Gastroesophageal sphincter (tissue), 4 donors: Measurements from ENCODE around the gene HINFP. TPM values are rescaled to one million over a fixed set of nuclear protein-coding genes. Genes with fewer than 3 reads are reported as not detected.

Experiments used
- ATAC-seq: fragments of 150-250 bp; one replicate; pipeline ENCODE4 v1.9.1; 2016; ENCODE audit warnings: mild to moderate bottlenecking, moderate library complexity
- H3K27ac ChIP-seq, 4 donors: fragments of 200-600 bp; sonication (generic) in 3 of 4; 1 replicate in 3 of 4; 2 replicates in 1 of 4; pipeline ENCODE4 v1.5.1; 2016 to 2019
- H3K27me3 ChIP-seq: fragments of 200-600 bp; sonication (generic); one replicate; pipeline ENCODE4 v1.5.1; 2019
- H3K36me3 ChIP-seq, 2 donors: fragments of 200-600 bp; sonication (generic); one replicate each; pipeline ENCODE4 v1.5.1; 2019; ENCODE audit warnings: control low read depth in 1 of 2
- H3K4me1 ChIP-seq, 3 donors: fragments of 200-600 bp; sonication (generic); 1 replicate in 2 of 3; 2 replicates in 1 of 3; pipeline ENCODE4 v1.5.1; 2016 to 2019; ENCODE audit warnings: control low read depth in 2 of 3
- H3K4me3 ChIP-seq, 2 donors: fragments of 200-600 bp; sonication (generic); one replicate each; pipeline ENCODE4 v1.5.1; 2019; ENCODE audit warnings: mild to moderate bottlenecking in 1 of 2, moderate library complexity in 1 of 2
- H3K9me3 ChIP-seq, 3 donors: fragments of 200-600 bp; sonication (generic); one replicate each; pipeline ENCODE4 v1.5.1; 2017 to 2019; ENCODE audit warnings: control low read depth in 2 of 3
- EP300 ChIP-seq: sonication (generic); formaldehyde crosslinking; IDR thresholded peaks from one replicate; pipeline ENCODE4 v1.6.1; 2017; ENCODE audit warnings: antibody characterized with exemption, mild to moderate bottlenecking
- POLR2A ChIP-seq, 2 donors: fragments of 450-650 bp; IDR thresholded peaks; one replicate each; pipeline ENCODE4 v1.6.1; 2017; ENCODE audit warnings: antibody characterized with exemption in 2 of 2, mild to moderate bottlenecking in 2 of 2, moderate library complexity in 1 of 2
- POLR2AphosphoS5 ChIP-seq: sonication (generic); formaldehyde crosslinking; IDR thresholded peaks from one replicate; pipeline ENCODE4 v1.6.1; 2017; ENCODE audit warnings: antibody characterized with exemption
- WGBS, 2 donors: methylation state at CpG; one replicate each; pipeline ENCODE4 v1.1.5; 2018; ENCODE audit warnings: low coverage in 1 of 2; 5-methylcytosine and 5-hydroxymethylcytosine counted together
- total RNA-seq, 4 donors: library from RNA; depleted of rRNA; stranded (reverse); fragments of >200 nt; gene quantifications; one replicate each; pipeline ENCODE4 v1.1.0, GENCODE V29; 2016
- TF ChIP-seq, protein P1 (sequence below), 4 experiments: fragments of 200-600 bp in 2 of 4; fragments of 450-650 bp in 2 of 4; sonication (generic) in 1 of 4; IDR thresholded peaks; one replicate each; pipeline ENCODE4 v1.5.1; 2017 to 2019; ENCODE audit warnings: antibody characterized with exemption in 4 of 4, mild to moderate bottlenecking in 2 of 4, moderate library complexity in 2 of 4

HINFP gene
- total RNA-seq, 4 donors from 2014 or later: 19.0 to 30.2 (median 23.3) TPM

DNA sequence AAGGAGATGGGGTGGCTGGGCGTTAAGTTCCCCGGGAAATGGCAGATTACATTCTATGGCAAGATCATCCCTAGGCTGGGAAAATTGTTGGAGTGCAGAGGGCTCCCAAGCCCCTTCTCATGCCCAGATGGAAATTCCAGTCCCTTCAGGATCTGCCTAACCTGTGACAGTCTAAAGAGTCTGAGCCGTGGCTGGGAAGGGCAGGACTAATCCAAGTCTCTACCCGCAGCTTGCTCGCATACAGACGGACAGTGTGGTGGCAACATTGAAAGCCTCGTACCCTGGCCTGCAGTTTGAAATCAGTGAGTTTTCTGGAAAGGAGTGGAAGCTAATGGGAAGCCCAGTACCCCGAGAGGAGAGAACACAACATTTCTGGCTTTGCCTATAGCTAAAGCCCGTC, 33.0 kb upstream of the HINFP start:
- TF ChIP-seq EP300: no peak
- no peak for TF ChIP-seq POLR2A (IDR thresholded peaks at IDR 0.05)
- TF ChIP-seq POLR2AphosphoS5: no peak
- TF ChIP-seq, protein P1, sequence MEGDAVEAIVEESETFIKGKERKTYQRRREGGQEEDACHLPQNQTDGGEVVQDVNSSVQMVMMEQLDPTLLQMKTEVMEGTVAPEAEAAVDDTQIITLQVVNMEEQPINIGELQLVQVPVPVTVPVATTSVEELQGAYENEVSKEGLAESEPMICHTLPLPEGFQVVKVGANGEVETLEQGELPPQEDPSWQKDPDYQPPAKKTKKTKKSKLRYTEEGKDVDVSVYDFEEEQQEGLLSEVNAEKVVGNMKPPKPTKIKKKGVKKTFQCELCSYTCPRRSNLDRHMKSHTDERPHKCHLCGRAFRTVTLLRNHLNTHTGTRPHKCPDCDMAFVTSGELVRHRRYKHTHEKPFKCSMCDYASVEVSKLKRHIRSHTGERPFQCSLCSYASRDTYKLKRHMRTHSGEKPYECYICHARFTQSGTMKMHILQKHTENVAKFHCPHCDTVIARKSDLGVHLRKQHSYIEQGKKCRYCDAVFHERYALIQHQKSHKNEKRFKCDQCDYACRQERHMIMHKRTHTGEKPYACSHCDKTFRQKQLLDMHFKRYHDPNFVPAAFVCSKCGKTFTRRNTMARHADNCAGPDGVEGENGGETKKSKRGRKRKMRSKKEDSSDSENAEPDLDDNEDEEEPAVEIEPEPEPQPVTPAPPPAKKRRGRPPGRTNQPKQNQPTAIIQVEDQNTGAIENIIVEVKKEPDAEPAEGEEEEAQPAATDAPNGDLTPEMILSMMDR (IDR thresholded peaks at IDR 0.05): no peak
- WGBS, 2 donors: 79 to 91% methylated on average over 8 to 9 of the region's 9 CpGs

DNA sequence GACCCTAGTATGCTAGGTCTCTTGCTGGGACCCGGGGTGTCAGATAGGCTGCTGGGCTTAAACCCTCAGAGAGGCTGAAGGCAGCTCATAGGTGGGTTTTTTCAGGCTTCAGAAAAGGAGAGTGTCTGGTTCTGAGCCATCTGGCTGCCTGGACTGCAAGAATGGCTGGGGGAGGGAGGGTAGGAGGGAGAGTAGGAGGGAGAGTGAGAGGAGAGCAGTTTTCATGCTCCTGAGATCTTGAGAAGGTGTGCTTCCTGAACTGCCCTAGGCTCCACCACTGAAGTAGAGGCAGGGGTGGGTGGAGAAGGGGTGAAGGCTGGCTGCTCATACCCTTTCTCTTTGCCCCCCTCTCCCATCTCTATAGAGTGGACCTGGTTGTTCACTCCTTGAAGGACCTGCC, 32.1 kb upstream of the HINFP start:
- H3K27me3 ChIP-seq: no peaks in the 10 kb centered on the region
- 20% methylated on average over 1 of the region's 1 CpG; no CpG with 5 or more reads in 1 of the 2 donors for WGBS, 2 donors
- H3K27ac ChIP-seq: no peak overlapping the region
- H3K4me1 ChIP-seq: peaks cover 0 to 40% (median 26%) of the 10 kb centered on the region in 3 donors
- no peak overlapping the region for H3K4me3 ChIP-seq
- no peak for ATAC-seq
- TF ChIP-seq POLR2A (IDR thresholded peaks at IDR 0.05) (no peak), EP300 (no peak)
- H3K9me3 ChIP-seq: no peaks in the 10 kb centered on the region
- H3K36me3 ChIP-seq: peaks cover 0 to 10% of the 10 kb centered on the region in 2 donors

More for the DNA sequence above, 33.0 kb upstream of the HINFP start:
- Histone ChIP-seq H3K4me3 (no peak overlapping the region), H3K4me1 (peaks cover 0 to 35% (median 22%) of the 10 kb centered on the region in 3 donors), H3K27ac (no peak overlapping the region), H3K27me3 (no peaks in the 10 kb centered on the region), H3K9me3 (no peaks in the 10 kb centered on the region), H3K36me3 (peaks cover 0 to 10% of the 10 kb centered on the region in 2 donors)
- no peak for ATAC-seq

DNA sequence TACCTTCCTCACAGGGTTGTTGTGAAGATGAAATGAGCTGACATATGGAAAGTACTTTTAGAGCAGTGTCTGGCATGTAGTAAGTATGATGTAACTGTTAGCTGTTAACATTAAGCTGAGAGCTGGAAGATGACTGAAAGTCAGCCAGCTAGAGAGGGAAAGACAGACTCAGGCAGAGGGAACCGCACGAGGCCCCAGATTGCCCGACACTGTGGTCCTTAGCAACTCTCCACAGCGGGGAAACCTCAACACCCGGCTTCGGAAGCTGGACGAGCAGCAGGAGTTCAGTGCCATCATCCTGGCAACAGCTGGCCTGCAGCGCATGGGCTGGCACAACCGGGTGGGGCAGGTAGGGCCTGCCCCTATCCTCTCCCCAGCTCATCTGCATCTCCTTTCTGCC, 30.2 kb upstream of the HINFP start:
- Histone ChIP-seq H3K4me3 (no peak overlapping the region), H3K27ac (peak overlapping the region in 2 of 4 donors; percentile 39 to 93), H3K36me3 (peaks cover 0 to 10% of the 10 kb centered on the region in 2 donors), H3K27me3 (no peaks in the 10 kb centered on the region), H3K9me3 (no peaks in the 10 kb centered on the region), H3K4me1 (peaks cover 0 to 34% (median 21%) of the 10 kb centered on the region in 3 donors)
- ATAC-seq: no peak
- TF ChIP-seq POLR2AphosphoS5 (no peak), POLR2A (IDR thresholded peaks at IDR 0.05) (no peak), EP300 (no peak)
- TF ChIP-seq, protein P1 (IDR thresholded peaks at IDR 0.05): no peak
- WGBS, 2 donors: 47 to 55% methylated on average over 5 to 9 of the region's 9 CpGs

DNA sequence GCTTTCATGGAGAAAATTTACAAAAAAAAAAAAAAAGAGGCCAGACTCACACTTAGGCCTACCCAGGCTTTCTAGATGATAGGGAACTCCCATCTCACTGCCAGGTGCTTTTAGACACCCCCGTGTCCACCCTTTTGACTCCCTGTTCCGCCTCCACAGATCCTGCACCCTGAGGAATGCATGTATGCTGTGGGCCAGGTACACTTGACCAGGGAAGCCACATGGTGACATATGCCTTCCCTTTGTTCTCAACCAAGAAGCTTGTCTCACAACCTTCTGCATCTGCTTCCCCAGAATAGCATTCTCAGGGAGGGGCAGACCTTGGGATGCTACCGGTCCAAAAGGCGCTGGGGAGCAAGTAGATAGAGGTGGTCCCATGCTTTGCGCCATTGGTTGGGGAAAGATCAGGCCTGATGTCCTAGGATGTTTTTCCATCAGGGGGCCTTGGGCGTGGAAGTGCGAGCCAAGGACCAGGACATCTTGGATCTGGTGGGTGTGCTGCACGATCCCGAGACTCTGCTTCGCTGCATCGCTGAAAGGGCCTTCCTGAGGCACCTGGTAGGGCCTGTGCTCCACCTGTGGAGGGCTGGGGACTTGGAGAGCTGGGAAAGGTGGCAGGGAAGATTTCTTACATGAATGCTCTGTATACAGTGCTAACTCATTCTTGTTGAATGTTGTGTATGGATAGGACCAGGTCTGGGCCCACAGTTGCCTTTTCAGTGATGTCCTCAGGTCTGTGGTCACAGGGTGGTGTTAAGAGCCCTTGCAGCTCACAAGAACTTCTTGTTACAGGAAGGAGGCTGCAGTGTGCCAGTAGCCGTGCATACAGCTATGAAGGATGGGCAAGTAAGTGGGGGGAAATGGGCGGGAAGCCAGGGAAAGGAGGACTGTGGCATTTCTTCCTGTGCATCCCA, 29.2 kb upstream of the HINFP start:
- TF ChIP-seq EP300: no peak
- TF ChIP-seq POLR2AphosphoS5: no peak
- TF ChIP-seq, protein P1 (IDR thresholded peaks at IDR 0.05): no peak
- no peak for TF ChIP-seq POLR2A (IDR thresholded peaks at IDR 0.05)
- Histone ChIP-seq H3K4me1 (peaks cover 0 to 31% (median 21%) of the 10 kb centered on the region in 3 donors), H3K27ac (peak overlapping the region in 3 of 4 donors; percentile 93 to 99 (median 98)), H3K36me3 (peaks cover 0 to 18% of the 10 kb centered on the region in 2 donors), H3K27me3 (no peaks in the 10 kb centered on the region), H3K4me3 (no peak overlapping the region), H3K9me3 (no peaks in the 10 kb centered on the region)
- WGBS, 2 donors: 79 to 85% methylated on average over 4 to 6 of the region's 13 CpGs
- ATAC-seq: no peak

DNA sequence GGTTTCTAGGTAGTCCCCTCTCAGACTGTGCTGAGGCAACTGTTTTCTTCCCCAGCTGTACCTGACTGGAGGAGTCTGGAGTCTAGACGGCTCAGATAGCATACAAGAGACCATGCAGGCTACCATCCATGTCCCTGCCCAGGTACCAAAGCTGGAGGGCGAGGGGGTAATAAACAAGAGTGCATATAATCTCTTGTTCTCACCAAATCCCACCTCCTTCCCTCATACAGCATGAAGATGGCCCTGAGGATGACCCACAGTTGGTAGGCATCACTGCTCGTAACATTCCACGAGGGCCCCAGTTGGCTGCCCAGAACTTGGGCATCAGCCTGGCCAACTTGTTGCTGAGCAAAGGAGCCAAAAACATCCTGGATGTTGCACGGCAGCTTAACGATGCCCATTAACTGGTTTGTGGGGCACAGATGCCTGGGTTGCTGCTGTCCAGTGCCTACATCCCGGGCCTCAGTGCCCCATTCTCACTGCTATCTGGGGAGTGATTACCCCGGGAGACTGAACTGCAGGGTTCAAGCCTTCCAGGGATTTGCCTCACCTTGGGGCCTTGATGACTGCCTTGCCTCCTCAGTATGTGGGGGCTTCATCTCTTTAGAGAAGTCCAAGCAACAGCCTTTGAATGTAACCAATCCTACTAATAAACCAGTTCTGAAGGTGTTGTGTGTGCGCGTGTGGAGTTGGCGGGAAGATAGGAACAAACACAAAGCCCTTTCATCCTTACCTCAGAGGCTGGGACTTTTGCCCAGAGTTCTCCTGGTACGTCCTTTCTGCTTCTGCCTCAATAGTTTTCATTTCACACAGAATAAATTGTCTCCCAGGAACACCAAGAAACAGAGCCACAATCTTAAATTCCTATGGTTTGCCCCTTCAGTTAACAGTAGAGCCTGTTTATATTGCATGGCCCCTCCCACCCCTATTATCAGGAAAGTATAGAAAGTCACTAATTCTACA, 28.2 kb upstream of the HINFP start:
- peaks cover 0 to 27% of the 10 kb centered on the region in 2 donors for H3K36me3 ChIP-seq
- peak overlapping the region in 1 of 2 donors; percentile 86 for H3K4me3 ChIP-seq
- WGBS, 2 donors: 14 to 39% methylated on average over 2 to 8 of the region's 12 CpGs
- TF ChIP-seq, protein P1 (IDR thresholded peaks at IDR 0.05): no peak
- TF ChIP-seq POLR2AphosphoS5 (no peak), EP300 (no peak)
- H3K27me3 ChIP-seq: no peaks in the 10 kb centered on the region
- no peak for ATAC-seq
- H3K4me1 ChIP-seq: peaks cover 0 to 31% (median 21%) of the 10 kb centered on the region in 3 donors
- peak overlapping the region; percentile 79 to 99 (median 96) for H3K27ac ChIP-seq
- no peaks in the 10 kb centered on the region for H3K9me3 ChIP-seq
